NT2/D1 (cell line): Measurements from ENCODE around the gene MYNN.
A peak's percentile ranks its signal among the peaks of the same experiment; 100 is the strongest.

Experiments used
- DNase-seq: peaks from one replicate; pipeline ENCODE4 v3.0.0-alpha.2; 2011; ENCODE audit warnings: low read depth, low spot score
- H3K27me3 ChIP-seq: 2 replicates; pipeline ENCODE4 v1.6.0; 2011; ENCODE audit warnings: mild to moderate bottlenecking; ENCODE audit not compliant: insufficient read length, insufficient read depth
- H3K36me3 ChIP-seq: 2 replicates; pipeline ENCODE4 v1.6.1; 2011; ENCODE audit warnings: mild to moderate bottlenecking, low read length, mixed read lengths; ENCODE audit not compliant: insufficient read depth, insufficient read length
- H3K4me1 ChIP-seq: 2 replicates; pipeline ENCODE4 v1.5.1; 2011; ENCODE audit not compliant: insufficient read depth, insufficient read length
- H3K4me3 ChIP-seq: 2 replicates; pipeline ENCODE4 v1.5.1; 2011; ENCODE audit warnings: low read depth; ENCODE audit not compliant: insufficient read length
- H3K9ac ChIP-seq: 2 replicates; pipeline ENCODE4 v1.6.0; 2011; ENCODE audit warnings: low read depth; ENCODE audit not compliant: insufficient read length
- H3K9me3 ChIP-seq: 2 replicates; pipeline ENCODE4 v1.5.1; 2011; ENCODE audit warnings: mild to moderate bottlenecking, low read length; ENCODE audit not compliant: insufficient read depth
- SUZ12 ChIP-seq: IDR thresholded peaks from 2 replicates; pipeline ENCODE4 v1.6.1; 2011; ENCODE audit not compliant: insufficient read length, insufficient read depth; ENCODE audit errors: extremely low read depth
- YY1 ChIP-seq: IDR thresholded peaks from 2 replicates; pipeline ENCODE4 v1.6.1; 2011; ENCODE audit not compliant: insufficient read length, insufficient read depth
- ZNF274 ChIP-seq: IDR thresholded peaks from 2 replicates; pipeline ENCODE4 v1.6.1; 2011; ENCODE audit warnings: mild to moderate bottlenecking, low read depth, low read length

MYNN gene

GRCh38 chr3:169764882-169765612, 8.1 kb upstream of the MYNN start, which contains the start of gene TERC:
TERC (minus strand) TSS chr3:169765060.
- TF ChIP-seq YY1 (peak; percentile 14), SUZ12 (no peak), ZNF274 (no peak)
- H3K4me3 ChIP-seq, result peak within 1 kb of the TSS; percentile 88
- peak; percentile 65 for DNase-seq
- H3K9me3 ChIP-seq, result peaks cover 16% of the 10 kb centered on the region
- H3K27me3 ChIP-seq, result no peaks in the 10 kb centered on the region
- H3K4me1 ChIP-seq, result no peaks in the 10 kb centered on the region
- peak within 1 kb of the TSS; percentile 93 for H3K9ac ChIP-seq
- H3K36me3 ChIP-seq, result no peaks in the 10 kb centered on the region

- DNase-seq, result peak; percentile 63
- peaks cover 8% of the 10 kb centered on the region for H3K36me3 ChIP-seq
- H3K9ac ChIP-seq, result peak within 1 kb of the TSS; percentile 80
- TF ChIP-seq SUZ12, result no peak
- TF ChIP-seq ZNF274, result no peak
- TF ChIP-seq YY1, result no peak
- no peaks in the 10 kb centered on the region for H3K27me3 ChIP-seq
- peak within 1 kb of the TSS; percentile 36 for H3K4me3 ChIP-seq
- H3K4me1 ChIP-seq, result no peaks in the 10 kb centered on the region
- H3K9me3 ChIP-seq, result no peaks in the 10 kb centered on the region
Measured at GRCh38 chr3:169769287-169770181, 3.7 kb upstream of the MYNN start, which contains the start of gene ACTRT3. ACTRT3 (minus strand) TSS chr3:169769561; CDS start chr3:169769520, 41 bp downstream.

- DNase-seq, result peak; percentile 64
- H3K27me3 ChIP-seq, result no peaks in the 10 kb centered on the region
- H3K4me1 ChIP-seq, result no peaks in the 10 kb centered on the region
- peak overlapping the region; percentile 36 for H3K4me3 ChIP-seq
- H3K9ac ChIP-seq, result peak overlapping the region; percentile 43
- peaks cover 29% of the 10 kb centered on the region for H3K36me3 ChIP-seq
- no peaks in the 10 kb centered on the region for H3K9me3 ChIP-seq
- TF ChIP-seq ZNF274, result no peak
- no peak for TF ChIP-seq YY1
- no peak for TF ChIP-seq SUZ12
Measured at GRCh38 chr3:169771497-169772304, 1.5 kb upstream of the MYNN start.

GRCh38 chr3:169772305-169772896, 795 bp upstream of the MYNN start:
- Histone ChIP-seq H3K36me3 (peaks cover 36% of the 10 kb centered on the region), H3K27me3 (no peaks in the 10 kb centered on the region), H3K9ac (peak overlapping the region; percentile 100), H3K4me3 (peak overlapping the region; percentile 100), H3K9me3 (no peaks in the 10 kb centered on the region), H3K4me1 (no peaks in the 10 kb centered on the region)
- TF ChIP-seq SUZ12, result no peak
- TF ChIP-seq ZNF274, result no peak
- TF ChIP-seq YY1, result no peak
- peak; percentile 60 for DNase-seq

- Histone ChIP-seq H3K9ac (peak overlapping the region; percentile 100), H3K9me3 (no peaks in the 10 kb centered on the region), H3K4me3 (peak overlapping the region; percentile 100), H3K36me3 (peaks cover 53% of the 10 kb centered on the region), H3K27me3 (no peaks in the 10 kb centered on the region), H3K4me1 (no peaks in the 10 kb centered on the region)
- no peak for DNase-seq
- TF ChIP-seq YY1 (no peak), SUZ12 (no peak)
Measured at GRCh38 chr3:169774186-169774585, 990 bp downstream of the MYNN start.

- no peaks in the 10 kb centered on the region for H3K9me3 ChIP-seq
- no peak overlapping the region for H3K9ac ChIP-seq
- H3K4me1 ChIP-seq, result no peaks in the 10 kb centered on the region
- no peaks in the 10 kb centered on the region for H3K27me3 ChIP-seq
- H3K4me3 ChIP-seq, result no peak overlapping the region
- TF ChIP-seq ZNF274 (no peak), YY1 (no peak), SUZ12 (no peak)
- no peak for DNase-seq
- peaks cover 90% of the 10 kb centered on the region for H3K36me3 ChIP-seq
Measured at GRCh38 chr3:169777822-169778221, 4.6 kb downstream of the MYNN start.
